Aorta (tissue), 5 donors: Measurements from ENCODE around the gene SNN. TPM values are rescaled to one million over a fixed set of nuclear protein-coding genes. Genes with fewer than 3 reads are reported as not detected.

ENCODE experiments used
- ATAC-seq: fragments of 200-7000 bp; cut with Tn5 transposase; one replicate; pipeline ENCODE4 v1.9.1; 2022; ENCODE audit warnings: moderate library complexity; ENCODE audit not compliant: low FRiP score
- DNase-seq, 2 donors: peaks; one replicate each; pipeline ENCODE4 v3.0.0-alpha.2; 2020
- H3K27ac ChIP-seq, 2 donors: one replicate each; pipeline ENCODE4 v1.5.1; 2013; ENCODE audit warnings: low read length in 2 of 2, mild to moderate bottlenecking in 2 of 2, moderate library complexity in 2 of 2, control low read depth in 1 of 2, inconsistent platforms in 1 of 2, low read depth in 1 of 2
- H3K27me3 ChIP-seq, 2 donors: one replicate each; pipeline ENCODE4 v1.6.1; 2013; ENCODE audit warnings: control low read depth in 1 of 2, low read length in 1 of 2, mild to moderate bottlenecking in 1 of 2, moderate library complexity in 1 of 2; ENCODE audit not compliant: insufficient read depth in 2 of 2, control insufficient read depth in 1 of 2
- H3K36me3 ChIP-seq, 2 donors: one replicate each; pipeline ENCODE4 v1.6.1; 2013; ENCODE audit warnings: control low read depth in 1 of 2, low read length in 1 of 2, mild to moderate bottlenecking in 1 of 2; ENCODE audit not compliant: insufficient read depth in 2 of 2, control insufficient read depth in 1 of 2
- H3K4me1 ChIP-seq, 2 donors: one replicate each; pipeline ENCODE4 v1.6.1; 2013; ENCODE audit warnings: low read length in 2 of 2, control low read depth in 1 of 2, mild to moderate bottlenecking in 1 of 2, moderate library complexity in 1 of 2; ENCODE audit not compliant: insufficient read depth in 2 of 2, control insufficient read depth in 1 of 2
- H3K4me3 ChIP-seq, 2 donors: one replicate each; pipeline ENCODE4 v1.5.1; 2013; ENCODE audit warnings: low read length in 2 of 2, control low read depth in 1 of 2, mild to moderate bottlenecking in 1 of 2
- H3K9me3 ChIP-seq: one replicate; pipeline ENCODE4 v1.6.1; 2013; ENCODE audit warnings: mild to moderate bottlenecking, low read length; ENCODE audit not compliant: control insufficient read depth
- WGBS, 2 donors: extraction: QIAGEN DNeasy Blood & Tissue Kit; methylation state at CpG; one replicate each; pipeline ENCODE4 v1.1.7; 2013; 5-methylcytosine and 5-hydroxymethylcytosine counted together
- intact Hi-C, 2 donors: fragments of 100-400 bp; cut with DNase I; formaldehyde crosslinking; loops; one replicate each; pipeline versions ENCODE4 v1.14.2 to v1.15.0; 2022
- polyA plus RNA-seq, 2 donors: library from polyadenylated mRNA; stranded (reverse); fragments of 200-250 nt; gene quantifications; one replicate each; pipeline ENCODE4 v1.2.3, GENCODE V29; 2013
- total RNA-seq, 2 donors: library from RNA; stranded (reverse); fragmentation: NEBNext Ultra II Directional; extraction: Animal tissue kit (Norgen Biotek cat#: 25700); gene quantifications; one replicate each; pipeline ENCODE4 v1.2.1, GENCODE V29; 2021
- donor health status: healthy with polysubstance abuse.
- donor health status: Bipolar disorder and iron deficiency.
- donor health status: DM: no; HTN: no; CAD: no.
- donor health status: DM: no; HTN: no; CAD: no.
- donor health status: DM: yes; HTN: yes; CAD: no.

The SNN gene
- total and polyA plus RNA-seq, 4 donors = 13.0 to 15.9 (median 15.3) TPM

- no peak for ATAC-seq
- DNase-seq = no peak
- H3K36me3 ChIP-seq = peaks cover 0 to 10% of the 10 kb centered on the region in 2 donors
- WGBS, 2 donors = 92% methylated on average over 12 of the region's 12 CpGs
- no peaks in the 10 kb centered on the region for H3K9me3 ChIP-seq
- H3K27ac ChIP-seq = no peak overlapping the region
- H3K27me3 ChIP-seq = no peaks in the 10 kb centered on the region
- intact Hi-C loops = no loop called here
- no peak overlapping the region for H3K4me3 ChIP-seq
- no peaks in the 10 kb centered on the region for H3K4me1 ChIP-seq
These were observed 29.1 kb downstream of the SNN start for GRCh38 chr16:11697319-11697718.

GRCh38 chr16:11698271-11698689 lies 30.0 kb downstream of the SNN start:
- Histone ChIP-seq H3K4me1 (no peaks in the 10 kb centered on the region), H3K4me3 (no peak overlapping the region), H3K27ac (no peak overlapping the region), H3K9me3 (no peaks in the 10 kb centered on the region), H3K27me3 (no peaks in the 10 kb centered on the region), H3K36me3 (peaks cover 0 to 10% of the 10 kb centered on the region in 2 donors)
- no peak for DNase-seq
- no peak for ATAC-seq
- WGBS, 2 donors = 76 to 78% methylated on average over 7 of the region's 7 CpGs
- intact Hi-C loops = no loop called here

GRCh38 chr16:11699234-11699894 lies 31.1 kb downstream of the SNN start:
- Histone ChIP-seq H3K4me1 (no peaks in the 10 kb centered on the region), H3K27me3 (no peaks in the 10 kb centered on the region), H3K9me3 (no peaks in the 10 kb centered on the region), H3K36me3 (peaks cover 0 to 10% of the 10 kb centered on the region in 2 donors), H3K4me3 (no peak overlapping the region), H3K27ac (no peak overlapping the region)
- ATAC-seq (no peak), DNase-seq (no peak)
- intact Hi-C loops = no loop called here
- WGBS, 2 donors = 83 to 90% methylated on average over 10 of the region's 10 CpGs

- H3K9me3 ChIP-seq = no peaks in the 10 kb centered on the region
- intact Hi-C loops = no loop called here
- peaks cover 0 to 7% of the 10 kb centered on the region in 2 donors for H3K36me3 ChIP-seq
- H3K27ac ChIP-seq = no peak overlapping the region
- H3K4me1 ChIP-seq = peaks cover 0 to 4% of the 10 kb centered on the region in 2 donors
- no peak for ATAC-seq
- no peak overlapping the region for H3K4me3 ChIP-seq
- no peaks in the 10 kb centered on the region for H3K27me3 ChIP-seq
- WGBS, 2 donors = 77 to 78% methylated on average over 9 of the region's 9 CpGs
- DNase-seq = no peak
These were observed 32.2 kb downstream of the SNN start for GRCh38 chr16:11700264-11701029.

GRCh38 chr16:11705311-11706025 lies 37.2 kb downstream of the SNN start:
- DNase-seq (no peak), ATAC-seq (no peak)
- WGBS, 2 donors = 55 to 69% methylated on average over 6 of the region's 6 CpGs
- no peaks in the 10 kb centered on the region for H3K9me3 ChIP-seq
- no peak overlapping the region for H3K4me3 ChIP-seq
- no peaks in the 10 kb centered on the region for H3K27me3 ChIP-seq
- peaks cover 0 to 4% of the 10 kb centered on the region in 2 donors for H3K4me1 ChIP-seq
- intact Hi-C loops = no loop called here
- H3K27ac ChIP-seq = no peak overlapping the region
- H3K36me3 ChIP-seq = peaks cover 0 to 2% of the 10 kb centered on the region in 2 donors

GRCh38 chr16:11706180-11706742 lies 38.0 kb downstream of the SNN start:
- no peak overlapping the region for H3K27ac ChIP-seq
- no peak for DNase-seq
- H3K4me3 ChIP-seq = no peak overlapping the region
- no peaks in the 10 kb centered on the region for H3K27me3 ChIP-seq
- peaks cover 0 to 4% of the 10 kb centered on the region in 2 donors for H3K4me1 ChIP-seq
- peaks cover 0 to 5% of the 10 kb centered on the region in 2 donors for H3K36me3 ChIP-seq
- no peaks in the 10 kb centered on the region for H3K9me3 ChIP-seq
- ATAC-seq = peak; percentile 44
- intact Hi-C loops = no loop called here
- WGBS, 2 donors = 79 to 80% methylated on average over 5 of the region's 5 CpGs

GRCh38 chr16:11707679-11708197 lies 39.5 kb downstream of the SNN start:
- 95 to 96% methylated on average over 4 of the region's 4 CpGs for WGBS, 2 donors
- Histone ChIP-seq H3K36me3 (peaks cover 0 to 5% of the 10 kb centered on the region in 2 donors), H3K4me1 (peaks cover 0 to 4% of the 10 kb centered on the region in 2 donors), H3K4me3 (no peak overlapping the region), H3K27ac (no peak overlapping the region), H3K9me3 (no peaks in the 10 kb centered on the region), H3K27me3 (no peaks in the 10 kb centered on the region)
- intact Hi-C loops = no loop called here
- DNase-seq (no peak), ATAC-seq (no peak)

- H3K4me3 ChIP-seq = no peak overlapping the region
- no peaks in the 10 kb centered on the region for H3K27me3 ChIP-seq
- no peak overlapping the region for H3K27ac ChIP-seq
- H3K9me3 ChIP-seq = no peaks in the 10 kb centered on the region
- H3K4me1 ChIP-seq = peaks cover 0 to 4% of the 10 kb centered on the region in 2 donors
- WGBS, 2 donors = 82 to 90% methylated on average over 1 of the region's 1 CpG
- DNase-seq (no peak), ATAC-seq (no peak)
- peaks cover 0 to 5% of the 10 kb centered on the region in 2 donors for H3K36me3 ChIP-seq
- intact Hi-C loops = no loop called here
These were observed 40.2 kb downstream of the SNN start for GRCh38 chr16:11708421-11708820.
